OCI-LY7 (cell line): Measurements from ENCODE around the gene C8B. TPM values are rescaled to one million over a fixed set of nuclear protein-coding genes. Genes with fewer than 3 reads are reported as not detected.

ENCODE experiments used
- BruUV-seq: library from RNA; stranded (reverse); fragments of 400-500 nt; replicated peaks from 2 replicates; lab custom pipeline; 2021; lab: Mats Ljungman, UMichigan
- CTCF ChIA-PET: fragments of 300-600 bp; sonication (Branson Sonifier 250); formaldehyde crosslinking; loops from one replicate; lab custom pipeline; 2022; ENCODE audit warnings: antibody characterized with exemption; ENCODE audit not compliant: unreplicated experiment; lab: Charles Lee
- POLR2A ChIA-PET: fragments of 300-600 bp; sonication (Branson Sonifier 250); formaldehyde crosslinking; loops from one replicate; lab custom pipeline; 2022; ENCODE audit warnings: antibody characterized with exemption; lab: Charles Lee
- DNase-seq: peaks from one replicate; pipeline ENCODE4 v3.0.0-alpha.2; 2015; ENCODE audit warnings: low spot score
- H2AFZ ChIP-seq: fragments of 200-600 bp; sonication (generic), shearing (Covaris generic); 2 replicates; pipeline ENCODE4 v1.6.1; 2014; ENCODE audit warnings: mild to moderate bottlenecking, antibody characterized with exemption, low read length, moderate library complexity
- H3K27ac ChIP-seq: fragments of 200-600 bp; sonication (generic); 2 replicates; pipeline ENCODE4 v1.5.1; 2014; ENCODE audit warnings: mixed run types, low read depth, mild to moderate bottlenecking, moderate library complexity, low read length, inconsistent platforms; ENCODE audit not compliant: poor library complexity, severe bottlenecking
- H3K36me3 ChIP-seq: fragments of 200-600 bp; sonication (generic); 2 replicates; pipeline ENCODE4 v1.6.1; 2014; ENCODE audit warnings: mild to moderate bottlenecking, antibody characterized with exemption, low read length, moderate library complexity, mixed read lengths; ENCODE audit not compliant: insufficient read depth
- H3K4me1 ChIP-seq: fragments of 200-600 bp; sonication (generic); 2 replicates; pipeline ENCODE4 v1.5.1; 2014; ENCODE audit warnings: mild to moderate bottlenecking, low read length; ENCODE audit not compliant: insufficient read depth, poor library complexity, severe bottlenecking
- H3K4me2 ChIP-seq: fragments of 200-600 bp; sonication (generic); 2 replicates; pipeline ENCODE4 v1.6.1; 2014; ENCODE audit warnings: mild to moderate bottlenecking, low read length
- H3K4me3 ChIP-seq: fragments of 200-600 bp; sonication (generic); 2 replicates; pipeline ENCODE4 v1.5.1; 2014; ENCODE audit warnings: mild to moderate bottlenecking, low read depth, low read length; ENCODE audit not compliant: poor library complexity, severe bottlenecking
- H3K79me2 ChIP-seq: fragments of 200-600 bp; sonication (generic); 2 replicates; pipeline ENCODE4 v1.6.1; 2016; ENCODE audit warnings: low read depth, mild to moderate bottlenecking, low read length, moderate library complexity, mixed read lengths; ENCODE audit not compliant: insufficient read depth
- H3K9me2 ChIP-seq: fragments of 200-600 bp; sonication (generic); 2 replicates; pipeline ENCODE4 v1.6.1; 2016; ENCODE audit warnings: mild to moderate bottlenecking, low read length, mixed read lengths; ENCODE audit not compliant: insufficient read depth
- H3K9me3 ChIP-seq: fragments of 200-600 bp; sonication (generic); 2 replicates; pipeline ENCODE4 v1.6.1; 2014; ENCODE audit warnings: mild to moderate bottlenecking, mixed run types, low read length, mixed read lengths
- H4K20me1 ChIP-seq: fragments of 200-600 bp; sonication (generic); 2 replicates; pipeline ENCODE4 v1.6.1; 2014; ENCODE audit warnings: mild to moderate bottlenecking, antibody characterized with exemption, low read length, moderate library complexity, mixed read lengths; ENCODE audit not compliant: insufficient read depth
- EZH2phosphoT487 ChIP-seq: fragments of 200-600 bp; sonication (generic); IDR thresholded peaks from 2 replicates; pipeline ENCODE4 v1.6.1; 2018; ENCODE audit warnings: low read depth, borderline replicate concordance, mild to moderate bottlenecking, mixed run types, antibody characterized with exemption, low read length, moderate library complexity, mixed read lengths
- intact Hi-C: fragments of 100-400 bp; cut with micrococcal nuclease; formaldehyde crosslinking; loops from one replicate; pipeline ENCODE4 v1.10.0; 2022; ENCODE audit not compliant: unreplicated experiment
- total RNA-seq, 2 experiments: library from RNA; depleted of rRNA in 1 of 2; stranded (reverse); fragments of >200 nt in 1 of 2; shearing (Covaris generic) in 1 of 2; gene quantifications; 2 replicates each; pipeline ENCODE4 v1.2.3, GENCODE V29; 2014 to 2022
- TF ChIP-seq, protein P1 (sequence below): fragments of 200-600 bp; sonication (generic); conservative IDR thresholded peaks from 2 replicates; pipeline ENCODE4 v1.5.1; 2014; ENCODE audit warnings: mild to moderate bottlenecking, antibody characterized with exemption, low read length, moderate library complexity, mixed read lengths

C8B gene
- total RNA-seq, 2 experiments from 2014 or later = not detected

DNA sequence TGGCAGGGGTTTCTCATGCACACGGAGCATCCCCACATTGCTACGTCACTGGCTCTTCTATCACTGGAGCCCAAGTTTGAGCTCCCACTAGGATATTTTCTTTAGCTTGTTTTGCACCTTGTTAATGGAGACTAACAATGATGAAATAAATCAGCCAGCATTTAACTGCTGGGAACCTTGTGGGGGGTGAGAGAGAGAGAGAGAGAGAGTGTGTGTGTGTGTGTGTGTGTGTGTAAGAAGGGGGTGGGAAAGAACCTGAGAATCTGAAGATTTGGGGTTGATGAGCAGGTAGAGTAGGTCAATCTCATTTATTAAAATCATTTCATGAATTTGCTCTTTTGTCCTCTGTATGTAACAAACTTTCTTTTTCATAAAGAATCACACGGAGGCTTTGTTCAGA is 624 bp downstream of the C8B start:
- Histone ChIP-seq H3K79me2 (no peaks in the 10 kb centered on the region), H3K4me2 (no peak overlapping the region), H3K27ac (no peak overlapping the region), H2AFZ (no peak overlapping the region), H3K36me3 (no peaks in the 10 kb centered on the region), H3K9me3 (no peaks in the 10 kb centered on the region), H4K20me1 (no peaks in the 10 kb centered on the region), H3K4me3 (no peak overlapping the region), H3K9me2 (no peaks in the 10 kb centered on the region), H3K4me1 (no peaks in the 10 kb centered on the region)
- ChIA-PET CTCF (no interaction called here), POLR2A (no interaction called here)
- no TSS peak for BruUV-seq
- DNase-seq = no peak
- TF ChIP-seq, protein P1, sequence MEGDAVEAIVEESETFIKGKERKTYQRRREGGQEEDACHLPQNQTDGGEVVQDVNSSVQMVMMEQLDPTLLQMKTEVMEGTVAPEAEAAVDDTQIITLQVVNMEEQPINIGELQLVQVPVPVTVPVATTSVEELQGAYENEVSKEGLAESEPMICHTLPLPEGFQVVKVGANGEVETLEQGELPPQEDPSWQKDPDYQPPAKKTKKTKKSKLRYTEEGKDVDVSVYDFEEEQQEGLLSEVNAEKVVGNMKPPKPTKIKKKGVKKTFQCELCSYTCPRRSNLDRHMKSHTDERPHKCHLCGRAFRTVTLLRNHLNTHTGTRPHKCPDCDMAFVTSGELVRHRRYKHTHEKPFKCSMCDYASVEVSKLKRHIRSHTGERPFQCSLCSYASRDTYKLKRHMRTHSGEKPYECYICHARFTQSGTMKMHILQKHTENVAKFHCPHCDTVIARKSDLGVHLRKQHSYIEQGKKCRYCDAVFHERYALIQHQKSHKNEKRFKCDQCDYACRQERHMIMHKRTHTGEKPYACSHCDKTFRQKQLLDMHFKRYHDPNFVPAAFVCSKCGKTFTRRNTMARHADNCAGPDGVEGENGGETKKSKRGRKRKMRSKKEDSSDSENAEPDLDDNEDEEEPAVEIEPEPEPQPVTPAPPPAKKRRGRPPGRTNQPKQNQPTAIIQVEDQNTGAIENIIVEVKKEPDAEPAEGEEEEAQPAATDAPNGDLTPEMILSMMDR = no peak
- TF ChIP-seq EZH2phosphoT487 = no peak
- intact Hi-C loops = no loop called here

- Histone ChIP-seq H4K20me1 (no peaks in the 10 kb centered on the region), H3K27ac (no peak overlapping the region), H3K79me2 (no peaks in the 10 kb centered on the region), H3K4me2 (no peak overlapping the region), H3K4me1 (no peaks in the 10 kb centered on the region), H3K9me3 (no peaks in the 10 kb centered on the region), H3K9me2 (no peaks in the 10 kb centered on the region), H3K36me3 (no peaks in the 10 kb centered on the region), H3K4me3 (no peak overlapping the region), H2AFZ (no peak overlapping the region)
- ChIA-PET CTCF (no interaction called here), POLR2A (no interaction called here)
- DNase-seq = no peak
- no TSS peak for BruUV-seq
- intact Hi-C loops = no loop called here
- TF ChIP-seq EZH2phosphoT487 = no peak
- TF ChIP-seq, protein P1 = no peak
Observed at GRCh38 chr1:56964349-56965017, 1.3 kb downstream of the C8B start.

- no peak overlapping the region for H3K4me2 ChIP-seq
- no peak overlapping the region for H3K4me3 ChIP-seq
- POLR2A ChIA-PET = interaction anchor here (0.6 kb wide), 1 partner anchor 392 kb away, joined by 4 read pairs; no protein-coding TSS in a partner anchor
- no peaks in the 10 kb centered on the region for H3K4me1 ChIP-seq
- no peaks in the 10 kb centered on the region for H3K79me2 ChIP-seq
- CTCF ChIA-PET = no interaction called here
- no peaks in the 10 kb centered on the region for H4K20me1 ChIP-seq
- no peak overlapping the region for H3K27ac ChIP-seq
- H3K9me2 ChIP-seq = no peaks in the 10 kb centered on the region
- no peak overlapping the region for H2AFZ ChIP-seq
- no peak for DNase-seq
- H3K9me3 ChIP-seq = no peaks in the 10 kb centered on the region
- no peak for TF ChIP-seq EZH2phosphoT487
- TF ChIP-seq, protein P1 = no peak
- H3K36me3 ChIP-seq = no peaks in the 10 kb centered on the region
- intact Hi-C loops = no loop called here
- BruUV-seq = no TSS peak
Observed at GRCh38 chr1:56963667-56964066, 2.1 kb downstream of the C8B start.
